HG02981 (cell line): ENCODE results near the gene ATP5MK.
"Not testable (repeated sequence)": the region's sequence is repeated elsewhere in the genome, so short reads cannot be mapped to it uniquely, and the experiment has no call there.

Experiments used
- ATAC-seq: cut with Tn5 transposase; IDR thresholded peaks from one replicate; pipeline ENCODE4 v1.9.1; 2021; ENCODE audit warnings: mild to moderate bottlenecking, moderate library complexity; ENCODE audit not compliant: unreplicated experiment

Gene ATP5MK

GRCh38 chr10:103397191-103397825 is 1.0 kb upstream of the ATP5MK start:
- no peak for ATAC-seq

GRCh38 chr10:103396789-103397087 is 463 bp upstream of the ATP5MK start:
- ATAC-seq = no peak

GRCh38 chr10:103395754-103396066 is 565 bp downstream of the ATP5MK start:
- ATAC-seq = no peak

GRCh38 chr10:103394180-103394579 is 2.1 kb downstream of the ATP5MK start:
- ATAC-seq = no peak

GRCh38 chr10:103382769-103383168 is 13.5 kb downstream of the ATP5MK start:
- no peak for ATAC-seq

- no peak for ATAC-seq
Measured at GRCh38 chr10:103374263-103374662, 22.0 kb downstream of the ATP5MK start.

- ATAC-seq = no peak
Measured at GRCh38 chr10:103373544-103373943, 22.7 kb downstream of the ATP5MK start.

- ATAC-seq = peak; percentile 47
Measured at GRCh38 chr10:103367782-103368518, 28.3 kb downstream of the ATP5MK start, which contains the start of gene TAF5. TAF5 (plus strand) TSS chr10:103367976; CDS start chr10:103367990, 14 bp downstream.

GRCh38 chr10:103367379-103367781 is 28.9 kb downstream of the ATP5MK start:
- no peak for ATAC-seq

GRCh38 chr10:103360791-103361190 is 35.5 kb downstream of the ATP5MK start:
- ATAC-seq = not testable (repeated sequence)

GRCh38 chr10:103359493-103359892 is 36.8 kb downstream of the ATP5MK start:
- not testable (repeated sequence) for ATAC-seq

- ATAC-seq = no peak
Measured at GRCh38 chr10:103355906-103356599, 40.2 kb downstream of the ATP5MK start.

- ATAC-seq = not testable (repeated sequence)
Measured at GRCh38 chr10:103354567-103354966, 41.7 kb downstream of the ATP5MK start.

- no peak for ATAC-seq
Measured at GRCh38 chr10:103353281-103353680, 43.0 kb downstream of the ATP5MK start.

GRCh38 chr10:103350517-103351260 is 45.6 kb downstream of the ATP5MK start, which contains the start of gene PCGF6:
PCGF6 (minus strand) TSS chr10:103351140; CDS start chr10:103351066, 74 bp downstream.
- peak; percentile 67 for ATAC-seq

- no peak for ATAC-seq
Measured at GRCh38 chr10:103350175-103350516, 46.1 kb downstream of the ATP5MK start.
